HepG2 (cell line): ENCODE measurements around the gene PELO. TPM values are rescaled to one million over a fixed set of nuclear protein-coding genes. Genes with fewer than 3 reads are reported as not detected.

ENCODE experiments used
- CC2D1A ChIP-seq: sonication (generic); formaldehyde crosslinking; IDR thresholded peaks from 2 replicates; pipeline ENCODE4 v1.8.1; 2023; ENCODE audit warnings: mild to moderate bottlenecking, missing genetic modification reagents
- CCDC6 ChIP-seq: sonication (generic); formaldehyde crosslinking; IDR thresholded peaks from 2 replicates; pipeline ENCODE4 v1.8.1; 2022; ENCODE audit warnings: mild to moderate bottlenecking, missing genetic modification reagents, moderate library complexity
- ELF4 ChIP-seq: sonication (generic); formaldehyde crosslinking; IDR thresholded peaks from 2 replicates; pipeline ENCODE4 v1.5.0; 2020; ENCODE audit warnings: missing genetic modification reagents, mild to moderate bottlenecking, moderate library complexity, borderline replicate concordance
- ETV5 ChIP-seq: IDR thresholded peaks from 2 replicates; pipeline ENCODE4 v1.6.1; 2018; ENCODE audit warnings: missing biosample characterization, missing genetic modification reagents, inconsistent platforms, borderline replicate concordance
- GATAD2A ChIP-seq: IDR thresholded peaks from 2 replicates; pipeline ENCODE4 v1.6.1; 2016
- GZF1 ChIP-seq: sonication (generic); formaldehyde crosslinking; IDR thresholded peaks from 2 replicates; pipeline ENCODE4 v1.5.1; 2020; ENCODE audit warnings: mild to moderate bottlenecking, missing genetic modification reagents
- HIVEP1 ChIP-seq: sonication (generic); formaldehyde crosslinking; IDR thresholded peaks from 2 replicates; pipeline ENCODE4 v1.4.0; 2020; ENCODE audit warnings: mild to moderate bottlenecking, missing genetic modification reagents
- HNRNPH1 ChIP-seq: fragments of 200-400 bp; formaldehyde crosslinking; optimal IDR thresholded peaks from 2 replicates; pipeline ENCODE3; 2017; ENCODE audit warnings: mild to moderate bottlenecking, low read depth, low read length
- HOXA7 ChIP-seq: sonication (generic); formaldehyde crosslinking; IDR thresholded peaks from 2 replicates; pipeline ENCODE4 v1.8.1; 2022; ENCODE audit warnings: mild to moderate bottlenecking, missing genetic modification reagents, moderate library complexity
- NFE2 ChIP-seq: sonication (generic); formaldehyde crosslinking; IDR thresholded peaks from 2 replicates; pipeline ENCODE4 v1.4.0; 2020; ENCODE audit warnings: missing genetic modification reagents
- RAD21 ChIP-seq: fragments of 450-650 bp; formaldehyde crosslinking; IDR thresholded peaks from 2 replicates; pipeline ENCODE4 v1.5.0; 2020; ENCODE audit warnings: mild to moderate bottlenecking
- SMC3 ChIP-seq: IDR thresholded peaks from 2 replicates; pipeline ENCODE4 v1.6.1; 2011; ENCODE audit warnings: low read length, improper control_type of control experiment
- SSRP1 ChIP-seq: IDR thresholded peaks from 2 replicates; pipeline ENCODE4 v1.6.1; 2016; ENCODE audit warnings: control low read depth
- XBP1 ChIP-seq: sonication (generic); formaldehyde crosslinking; IDR thresholded peaks from 2 replicates; pipeline ENCODE4 v1.5.0; 2020; ENCODE audit warnings: missing genetic modification reagents
- ZMYM4 ChIP-seq: sonication (generic); formaldehyde crosslinking; IDR thresholded peaks from 2 replicates; pipeline ENCODE4 v1.8.1; 2023; ENCODE audit warnings: mild to moderate bottlenecking, missing genetic modification reagents
- ZNF232 ChIP-seq: sonication (generic); formaldehyde crosslinking; IDR thresholded peaks from 2 replicates; pipeline ENCODE4 v1.4.0; 2020; ENCODE audit warnings: missing genetic modification reagents, borderline replicate concordance
- ZNF605 ChIP-seq: sonication (generic); formaldehyde crosslinking; IDR thresholded peaks from 2 replicates; pipeline ENCODE4 v1.8.0; 2022; ENCODE audit warnings: mild to moderate bottlenecking, missing genetic modification reagents
- ZNF747 ChIP-seq: sonication (generic); formaldehyde crosslinking; IDR thresholded peaks from 2 replicates; pipeline ENCODE4 v1.8.1; 2023; ENCODE audit warnings: missing genetic modification reagents, mild to moderate bottlenecking, borderline replicate concordance
- polyA plus RNA-seq, 8 experiments: library from polyadenylated mRNA; depleted of rRNA in 3 of 8; stranded (reverse) in 7 of 8; unstranded in 1 of 8; fragments of >200 nt; fragmentation: Illumina TruSeq in 4 of 8; extraction: Trizol in 4 of 8; gene quantifications; 2 replicates each; pipeline versions ENCODE4 v1.2.1 to v1.2.3, GENCODE V29; 2011 to 2016; ENCODE audit warnings: low read depth in 4 of 8, missing spikeins in 1 of 8, mixed read lengths in 1 of 8; ENCODE audit not compliant: insufficient read depth in 1 of 8
- total RNA-seq, 5 experiments: library from RNA; depleted of rRNA; stranded (reverse); fragments of >200 nt; fragmentation: Illumina TruSeq; extraction: Trizol; gene quantifications; 2 replicates each; pipeline ENCODE4 v1.2.3, GENCODE V29; 2016; ENCODE audit warnings: low read depth in 1 of 5
- TF ChIP-seq, protein P1 (sequence below): sonication (generic); formaldehyde crosslinking; IDR thresholded peaks from 2 replicates; pipeline ENCODE4 v1.8.1; 2023; ENCODE audit warnings: mild to moderate bottlenecking, inconsistent platforms, moderate library complexity, missing genetic modification reagents, borderline replicate concordance
- TF ChIP-seq, protein P2 (sequence below): sonication (generic); formaldehyde crosslinking; IDR thresholded peaks from 2 replicates; pipeline ENCODE4 v1.4.0; 2020; ENCODE audit warnings: mild to moderate bottlenecking, missing genetic modification reagents
- TF ChIP-seq, protein P3 (sequence below): sonication (generic); formaldehyde crosslinking; IDR thresholded peaks from 2 replicates; pipeline ENCODE4 v1.4.0; 2020; ENCODE audit warnings: missing genetic modification reagents, borderline replicate concordance
- TF ChIP-seq, protein P4 (sequence below): sonication (generic); formaldehyde crosslinking; IDR thresholded peaks from 2 replicates; pipeline ENCODE4 v1.8.0; 2022; ENCODE audit warnings: mild to moderate bottlenecking, missing genetic modification reagents, borderline replicate concordance
- TF ChIP-seq, protein P5 (sequence below): IDR thresholded peaks from 2 replicates; pipeline ENCODE4 v1.6.1; 2016; ENCODE audit warnings: mild to moderate bottlenecking, missing biosample characterization, missing genetic modification reagents

The PELO gene
- total and polyA plus RNA-seq, 2 of the 13 experiments (the other 11 are each of a cell fraction or from before 2014, with no cell fraction given), result 19.0 to 23.9 TPM

DNA sequence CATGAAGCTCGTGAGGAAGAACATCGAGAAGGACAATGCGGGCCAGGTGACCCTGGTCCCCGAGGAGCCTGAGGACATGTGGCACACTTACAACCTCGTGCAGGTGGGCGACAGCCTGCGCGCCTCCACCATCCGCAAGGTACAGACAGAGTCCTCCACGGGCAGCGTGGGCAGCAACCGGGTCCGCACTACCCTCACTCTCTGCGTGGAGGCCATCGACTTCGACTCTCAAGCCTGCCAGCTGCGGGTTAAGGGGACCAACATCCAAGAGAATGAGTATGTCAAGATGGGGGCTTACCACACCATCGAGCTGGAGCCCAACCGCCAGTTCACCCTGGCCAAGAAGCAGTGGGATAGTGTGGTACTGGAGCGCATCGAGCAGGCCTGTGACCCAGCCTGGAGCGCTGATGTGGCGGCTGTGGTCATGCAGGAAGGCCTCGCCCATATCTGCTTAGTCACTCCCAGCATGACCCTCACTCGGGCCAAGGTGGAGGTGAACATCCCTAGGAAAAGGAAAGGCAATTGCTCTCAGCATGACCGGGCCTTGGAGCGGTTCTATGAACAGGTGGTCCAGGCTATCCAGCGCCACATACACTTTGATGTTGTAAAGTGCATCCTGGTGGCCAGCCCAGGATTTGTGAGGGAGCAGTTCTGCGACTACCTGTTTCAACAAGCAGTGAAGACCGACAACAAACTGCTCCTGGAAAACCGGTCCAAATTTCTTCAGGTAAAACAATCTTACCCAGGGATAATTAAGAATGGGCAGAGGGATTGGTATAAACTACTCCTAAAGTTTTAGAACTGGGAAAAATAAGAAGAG lies 12.9 kb downstream of the PELO start (continued):
- TF ChIP-seq, protein P1, sequence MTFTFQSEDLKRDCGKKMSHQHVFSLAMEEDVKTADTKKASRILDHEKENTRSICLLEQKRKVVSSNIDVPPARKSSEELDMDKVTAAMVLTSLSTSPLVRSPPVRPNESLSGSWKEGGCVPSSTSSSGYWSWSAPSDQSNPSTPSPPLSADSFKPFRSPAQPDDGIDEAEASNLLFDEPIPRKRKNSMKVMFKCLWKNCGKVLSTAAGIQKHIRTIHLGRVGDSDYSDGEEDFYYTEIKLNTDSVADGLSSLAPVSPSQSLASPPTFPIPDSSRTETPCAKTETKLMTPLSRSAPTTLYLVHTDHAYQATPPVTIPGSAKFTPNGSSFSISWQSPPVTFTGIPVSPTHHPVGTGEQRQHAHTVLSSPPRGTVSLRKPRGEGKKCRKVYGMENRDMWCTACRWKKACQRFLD (CRISPR knock-in tag), result peak; percentile 70; the same call in 1 of the 2 replicates
- no peak for TF ChIP-seq SMC3
- TF ChIP-seq ETV5 (CRISPR knock-in tag), result no peak; the same call in 1 of the 2 replicates
- TF ChIP-seq RAD21 (CRISPR knock-in tag), result no peak
- TF ChIP-seq, protein P2, sequence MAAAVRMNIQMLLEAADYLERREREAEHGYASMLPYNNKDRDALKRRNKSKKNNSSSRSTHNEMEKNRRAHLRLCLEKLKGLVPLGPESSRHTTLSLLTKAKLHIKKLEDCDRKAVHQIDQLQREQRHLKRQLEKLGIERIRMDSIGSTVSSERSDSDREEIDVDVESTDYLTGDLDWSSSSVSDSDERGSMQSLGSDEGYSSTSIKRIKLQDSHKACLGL (CRISPR knock-in tag), result no peak
- TF ChIP-seq, protein P3, sequence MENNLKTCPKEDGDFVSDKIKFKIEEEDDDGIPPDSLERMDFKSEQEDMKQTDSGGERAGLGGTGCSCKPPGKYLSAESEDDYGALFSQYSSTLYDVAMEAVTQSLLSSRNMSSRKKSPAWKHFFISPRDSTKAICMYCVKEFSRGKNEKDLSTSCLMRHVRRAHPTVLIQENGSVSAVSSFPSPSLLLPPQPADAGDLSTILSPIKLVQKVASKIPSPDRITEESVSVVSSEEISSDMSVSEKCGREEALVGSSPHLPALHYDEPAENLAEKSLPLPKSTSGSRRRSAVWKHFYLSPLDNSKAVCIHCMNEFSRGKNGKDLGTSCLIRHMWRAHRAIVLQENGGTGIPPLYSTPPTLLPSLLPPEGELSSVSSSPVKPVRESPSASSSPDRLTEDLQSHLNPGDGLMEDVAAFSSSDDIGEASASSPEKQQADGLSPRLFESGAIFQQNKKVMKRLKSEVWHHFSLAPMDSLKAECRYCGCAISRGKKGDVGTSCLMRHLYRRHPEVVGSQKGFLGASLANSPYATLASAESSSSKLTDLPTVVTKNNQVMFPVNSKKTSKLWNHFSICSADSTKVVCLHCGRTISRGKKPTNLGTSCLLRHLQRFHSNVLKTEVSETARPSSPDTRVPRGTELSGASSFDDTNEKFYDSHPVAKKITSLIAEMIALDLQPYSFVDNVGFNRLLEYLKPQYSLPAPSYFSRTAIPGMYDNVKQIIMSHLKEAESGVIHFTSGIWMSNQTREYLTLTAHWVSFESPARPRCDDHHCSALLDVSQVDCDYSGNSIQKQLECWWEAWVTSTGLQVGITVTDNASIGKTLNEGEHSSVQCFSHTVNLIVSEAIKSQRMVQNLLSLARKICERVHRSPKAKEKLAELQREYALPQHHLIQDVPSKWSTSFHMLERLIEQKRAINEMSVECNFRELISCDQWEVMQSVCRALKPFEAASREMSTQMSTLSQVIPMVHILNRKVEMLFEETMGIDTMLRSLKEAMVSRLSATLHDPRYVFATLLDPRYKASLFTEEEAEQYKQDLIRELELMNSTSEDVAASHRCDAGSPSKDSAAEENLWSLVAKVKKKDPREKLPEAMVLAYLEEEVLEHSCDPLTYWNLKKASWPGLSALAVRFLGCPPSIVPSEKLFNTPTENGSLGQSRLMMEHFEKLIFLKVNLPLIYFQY (CRISPR knock-in tag), result no peak
- no peak for TF ChIP-seq HNRNPH1
- TF ChIP-seq CC2D1A (CRISPR knock-in tag), result no peak
- TF ChIP-seq ZNF605 (CRISPR knock-in tag), result no peak
- TF ChIP-seq GATAD2A (CRISPR knock-in tag), result no peak
- TF ChIP-seq, protein P4, sequence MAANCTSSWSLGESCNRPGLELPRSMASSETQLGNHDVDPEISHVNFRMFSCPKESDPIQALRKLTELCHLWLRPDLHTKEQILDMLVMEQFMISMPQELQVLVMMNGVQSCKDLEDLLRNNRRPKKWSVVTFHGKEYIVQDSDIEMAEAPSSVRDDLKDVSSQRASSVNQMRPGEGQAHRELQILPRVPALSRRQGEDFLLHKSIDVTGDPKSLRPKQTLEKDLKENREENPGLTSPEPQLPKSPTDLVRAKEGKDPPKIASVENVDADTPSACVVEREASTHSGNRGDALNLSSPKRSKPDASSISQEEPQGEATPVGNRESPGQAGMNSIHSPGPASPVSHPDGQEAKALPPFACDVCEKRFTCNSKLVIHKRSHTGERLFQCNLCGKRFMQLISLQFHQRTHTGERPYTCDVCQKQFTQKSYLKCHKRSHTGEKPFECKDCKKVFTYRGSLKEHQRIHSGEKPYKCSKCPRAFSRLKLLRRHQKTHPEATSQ (CRISPR knock-in tag), result no peak; the same call in 1 of the 2 replicates
- TF ChIP-seq ELF4 (CRISPR knock-in tag), result peak; percentile 25; the same call in 1 of the 2 replicates
- TF ChIP-seq ZNF747 (CRISPR knock-in tag), result 0 out of 2 replicates have a peak, but pooled peaks have one; percentile 64
- peak; percentile 34; the same call in 1 of the 2 replicates for TF ChIP-seq ZMYM4 (CRISPR knock-in tag)
- TF ChIP-seq HOXA7, result no peak
- TF ChIP-seq, protein P5, sequence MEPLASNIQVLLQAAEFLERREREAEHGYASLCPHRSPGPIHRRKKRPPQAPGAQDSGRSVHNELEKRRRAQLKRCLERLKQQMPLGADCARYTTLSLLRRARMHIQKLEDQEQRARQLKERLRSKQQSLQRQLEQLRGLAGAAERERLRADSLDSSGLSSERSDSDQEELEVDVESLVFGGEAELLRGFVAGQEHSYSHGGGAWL (CRISPR knock-in tag), result 0 out of 2 replicates have a peak, but pooled peaks have one; percentile 15
- no peak for TF ChIP-seq SSRP1
- no peak for TF ChIP-seq HIVEP1 (CRISPR knock-in tag)
- peak; percentile 67; the same call in 1 of the 2 replicates for TF ChIP-seq GZF1 (CRISPR knock-in tag)
- TF ChIP-seq ZNF232 (CRISPR knock-in tag), result peak; percentile 86
- TF ChIP-seq XBP1 (CRISPR knock-in tag), result no peak
- 0 out of 2 replicates have a peak, but pooled peaks have one; percentile 14 for TF ChIP-seq CCDC6 (CRISPR knock-in tag)
- TF ChIP-seq NFE2 (CRISPR knock-in tag), result peak; percentile 85
